Measurements from ENCODE around the gene TMEM171.

DNA sequence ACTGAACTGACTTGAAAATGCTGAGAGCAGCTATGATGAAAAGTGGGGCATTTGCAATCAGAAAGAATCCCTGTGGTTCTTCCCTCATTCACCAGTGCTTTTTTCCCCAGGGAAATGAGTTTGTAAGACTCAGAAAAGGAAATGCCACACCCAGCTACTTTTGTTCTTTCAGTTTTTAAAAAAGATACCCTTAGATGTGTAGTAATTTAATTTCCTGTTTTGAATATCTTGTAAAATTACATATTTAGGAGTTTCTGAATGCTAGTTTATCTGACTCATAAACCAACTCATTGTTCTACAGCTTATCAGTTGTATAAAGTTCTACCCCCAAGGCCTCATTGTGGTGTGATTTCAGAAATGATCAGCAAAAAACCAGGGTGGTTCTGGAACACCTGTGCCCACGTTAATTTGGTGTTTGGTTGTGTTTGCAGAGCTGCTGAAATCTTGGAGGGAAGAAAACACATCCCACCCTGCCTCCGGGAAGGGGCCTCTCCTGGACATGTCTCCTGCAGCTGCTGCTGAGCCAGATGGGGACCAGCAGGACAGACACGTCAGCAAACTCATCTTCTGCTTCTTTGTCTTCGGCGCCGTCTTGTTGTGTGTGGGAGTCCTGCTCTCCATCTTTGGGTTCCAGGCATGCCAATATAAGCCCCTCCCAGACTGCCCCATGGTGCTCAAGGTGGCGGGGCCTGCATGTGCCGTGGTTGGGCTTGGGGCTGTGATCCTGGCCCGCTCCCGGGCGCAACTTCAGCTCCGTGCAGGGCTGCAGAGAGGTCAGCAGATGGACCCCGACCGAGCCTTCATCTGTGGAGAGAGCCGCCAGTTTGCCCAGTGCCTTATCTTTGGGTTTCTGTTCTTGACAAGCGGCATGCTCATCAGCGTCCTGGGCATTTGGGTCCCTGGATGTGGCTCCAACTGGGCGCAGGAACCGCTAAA lies 2.8 kb downstream of the TMEM171 start:
- TF ChIP-seq, protein P1, sequence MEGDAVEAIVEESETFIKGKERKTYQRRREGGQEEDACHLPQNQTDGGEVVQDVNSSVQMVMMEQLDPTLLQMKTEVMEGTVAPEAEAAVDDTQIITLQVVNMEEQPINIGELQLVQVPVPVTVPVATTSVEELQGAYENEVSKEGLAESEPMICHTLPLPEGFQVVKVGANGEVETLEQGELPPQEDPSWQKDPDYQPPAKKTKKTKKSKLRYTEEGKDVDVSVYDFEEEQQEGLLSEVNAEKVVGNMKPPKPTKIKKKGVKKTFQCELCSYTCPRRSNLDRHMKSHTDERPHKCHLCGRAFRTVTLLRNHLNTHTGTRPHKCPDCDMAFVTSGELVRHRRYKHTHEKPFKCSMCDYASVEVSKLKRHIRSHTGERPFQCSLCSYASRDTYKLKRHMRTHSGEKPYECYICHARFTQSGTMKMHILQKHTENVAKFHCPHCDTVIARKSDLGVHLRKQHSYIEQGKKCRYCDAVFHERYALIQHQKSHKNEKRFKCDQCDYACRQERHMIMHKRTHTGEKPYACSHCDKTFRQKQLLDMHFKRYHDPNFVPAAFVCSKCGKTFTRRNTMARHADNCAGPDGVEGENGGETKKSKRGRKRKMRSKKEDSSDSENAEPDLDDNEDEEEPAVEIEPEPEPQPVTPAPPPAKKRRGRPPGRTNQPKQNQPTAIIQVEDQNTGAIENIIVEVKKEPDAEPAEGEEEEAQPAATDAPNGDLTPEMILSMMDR (optimal IDR thresholded peaks at IDR 0.05 in 1 of 3, IDR thresholded peaks at IDR 0.05 in 1 of 3, conservative IDR thresholded peaks at IDR 0.05 in 1 of 3; ENCODE audit: extremely low read depth in 1 of 3, insufficient read depth in 2 of 3, low read length in 3 of 3) = no peak
- no peak for TF ChIP-seq EZH2 (IDR thresholded peaks at IDR 0.05; ENCODE audit: low read length)

Measured in keratinocyte (primary cell).